GM19099 (cell line): Measurements from ENCODE around the gene TOR2A.

Experiments used
- POLR2A ChIP-seq: IDR thresholded peaks from 3 replicates; pipeline ENCODE4 v1.6.1; 2011; ENCODE audit warnings: low read depth; ENCODE audit not compliant: insufficient read length; ENCODE audit errors: extremely low read depth

The TOR2A gene

GRCh38 chr9:127684576-127684975, 50.5 kb downstream of the TOR2A start:
- TF ChIP-seq POLR2A: no peak

DNA sequence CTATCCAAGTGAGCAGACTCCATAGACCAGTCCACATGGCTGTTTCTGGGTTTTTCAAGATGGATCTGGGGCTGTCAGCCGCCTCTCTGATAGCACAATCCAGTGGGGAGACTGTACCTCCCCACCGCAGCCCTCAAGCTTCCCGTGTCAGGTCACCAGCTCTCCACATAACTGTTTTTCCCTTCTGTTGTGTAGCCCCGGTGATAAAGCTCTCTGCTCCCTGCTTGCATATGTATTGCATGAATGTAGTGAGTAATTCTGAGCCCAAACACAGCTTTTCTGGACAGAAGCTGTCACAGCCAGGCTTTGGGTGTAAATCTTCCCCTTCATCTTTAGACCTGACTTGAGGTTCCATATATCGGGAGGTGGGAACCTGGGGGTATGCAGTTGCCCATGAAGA, 51.4 kb downstream of the TOR2A start:
- TF ChIP-seq POLR2A: no peak

DNA sequence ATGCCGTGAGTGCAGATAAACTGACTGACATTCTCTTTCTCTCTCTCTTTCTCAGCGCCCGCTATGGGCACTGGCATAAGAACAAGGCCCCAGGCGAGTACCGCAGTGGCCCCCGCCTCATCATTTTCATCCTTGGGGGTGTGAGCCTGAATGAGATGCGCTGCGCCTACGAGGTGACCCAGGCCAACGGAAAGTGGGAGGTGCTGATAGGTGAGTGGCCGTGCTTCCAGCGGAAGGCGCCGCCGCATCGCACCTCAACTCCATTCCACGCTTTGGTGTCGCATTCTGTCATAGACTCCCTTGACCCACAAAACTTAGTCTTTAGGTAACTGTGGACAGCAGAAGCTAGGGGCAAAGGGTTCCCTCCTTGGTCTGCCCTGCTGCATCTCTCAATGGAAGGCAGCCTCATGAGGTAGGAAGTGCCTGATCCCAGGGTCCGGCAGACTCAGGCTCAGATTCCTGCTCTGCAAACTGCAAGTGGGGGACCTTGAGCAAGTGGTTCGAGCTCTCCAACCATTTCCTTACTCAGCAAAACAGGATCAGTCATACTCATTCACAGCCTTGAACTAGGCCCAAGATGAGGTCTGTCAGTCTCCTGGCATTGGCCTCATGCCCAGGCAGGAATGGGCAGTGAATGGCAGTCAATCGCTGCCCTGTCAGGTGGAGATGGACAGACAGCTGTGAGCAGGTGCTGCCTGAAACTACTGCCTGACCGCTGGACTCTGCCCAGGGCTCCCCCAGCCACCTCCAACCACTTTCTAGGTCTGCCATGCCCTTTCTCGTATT, 52.5 kb downstream of the TOR2A start:
- no peak for TF ChIP-seq POLR2A
